Liver (tissue), 3 donors: ENCODE results near the gene XG.

Source experiments
- CTCF ChIP-seq: fragments of 150-350 bp; IDR thresholded peaks from 2 replicates; pipeline ENCODE4 v1.5.1; 2017; ENCODE audit warnings: improper control_type of control experiment, low read depth, low read length; ENCODE audit not compliant: missing input control
- TF ChIP-seq, protein P1 (sequence below): IDR thresholded peaks from 2 replicates; pipeline ENCODE4 v1.6.1; 2016; ENCODE audit warnings: antibody characterized with exemption
- donor health status: healthy.
- donor health status: healthy.

DNA sequence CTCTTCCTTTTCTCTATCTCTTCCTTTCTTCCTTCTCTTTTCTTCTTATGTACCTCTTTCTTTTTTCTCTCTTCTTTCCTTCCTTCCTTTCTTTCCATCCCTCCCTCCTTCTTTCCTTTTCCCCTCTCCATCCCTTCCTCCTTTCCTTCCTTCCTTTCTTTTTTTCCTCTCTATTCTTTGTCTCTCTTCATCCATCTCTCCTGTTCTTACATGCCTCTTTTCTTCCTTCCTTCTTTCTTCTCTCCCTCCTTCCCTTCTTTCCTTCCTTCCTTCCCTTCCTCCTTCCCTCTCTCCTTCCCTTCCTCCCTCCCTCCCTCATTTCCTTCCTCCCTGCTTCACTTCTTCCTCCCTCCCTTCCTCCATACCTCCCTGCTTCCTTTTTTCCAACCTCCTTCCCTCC is 19.2 kb upstream of the XG start:
- no peak for TF ChIP-seq CTCF
- TF ChIP-seq, protein P1, sequence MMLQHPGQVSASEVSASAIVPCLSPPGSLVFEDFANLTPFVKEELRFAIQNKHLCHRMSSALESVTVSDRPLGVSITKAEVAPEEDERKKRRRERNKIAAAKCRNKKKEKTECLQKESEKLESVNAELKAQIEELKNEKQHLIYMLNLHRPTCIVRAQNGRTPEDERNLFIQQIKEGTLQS = no peak
